GM12875 (cell line): ENCODE results near the gene ACSS2.

ENCODE experiments used
- H3K4me3 ChIP-seq: one replicate; pipeline ENCODE4 v1.5.1; 2011; ENCODE audit warnings: low read depth, low read length, control low read depth
- CTCF ChIP-seq: IDR thresholded peaks from 2 replicates; pipeline ENCODE4 v1.5.1; 2011; ENCODE audit warnings: low read depth, mild to moderate bottlenecking, control low read depth, inconsistent platforms, low read length, moderate library complexity, borderline replicate concordance; ENCODE audit not compliant: insufficient read depth

ACSS2 gene

GRCh38 chr20:34916774-34917354, 40.5 kb downstream of the ACSS2 start:
- H3K4me3 ChIP-seq: no peak overlapping the region
- no peak for TF ChIP-seq CTCF

DNA sequence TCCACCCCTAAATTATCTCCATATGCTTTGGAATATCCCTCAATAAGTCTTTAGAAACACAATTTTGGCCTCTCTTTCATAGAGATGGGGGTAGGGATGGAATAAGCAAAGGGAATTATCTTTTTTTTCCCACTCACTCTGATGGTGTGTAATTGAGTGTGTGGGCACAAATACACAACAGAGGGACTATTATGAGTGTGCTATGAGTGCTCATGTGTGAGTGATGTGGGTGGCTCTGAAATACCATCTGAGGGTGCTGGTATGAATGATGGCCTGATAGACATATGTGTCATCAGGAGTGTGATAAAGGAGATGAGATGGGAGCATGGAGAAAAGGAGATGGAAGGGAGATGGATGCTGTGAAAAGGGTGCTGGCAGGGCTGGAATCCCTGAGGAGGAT, 43.6 kb downstream of the ACSS2 start:
- no peak for TF ChIP-seq CTCF
- no peak overlapping the region for H3K4me3 ChIP-seq

DNA sequence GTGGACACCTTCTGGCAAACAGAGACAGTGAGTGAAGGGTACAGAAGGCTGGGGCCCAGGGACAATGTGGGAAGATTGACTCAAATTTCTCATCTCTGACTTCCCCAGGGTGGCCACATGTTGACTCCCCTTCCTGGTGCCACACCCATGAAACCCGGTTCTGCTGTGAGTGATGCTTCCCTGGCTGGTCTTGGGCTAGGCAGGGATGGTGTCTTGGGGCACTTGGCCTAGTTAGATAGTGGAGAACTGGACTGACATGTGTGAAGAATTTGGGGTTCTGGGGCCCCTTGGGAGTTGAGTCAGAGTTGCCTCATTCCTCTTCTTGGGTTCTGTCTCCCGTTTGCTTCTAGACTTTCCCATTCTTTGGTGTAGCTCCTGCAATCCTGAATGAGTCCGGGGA, 45.0 kb downstream of the ACSS2 start:
- no peak overlapping the region for H3K4me3 ChIP-seq
- TF ChIP-seq CTCF: no peak

DNA sequence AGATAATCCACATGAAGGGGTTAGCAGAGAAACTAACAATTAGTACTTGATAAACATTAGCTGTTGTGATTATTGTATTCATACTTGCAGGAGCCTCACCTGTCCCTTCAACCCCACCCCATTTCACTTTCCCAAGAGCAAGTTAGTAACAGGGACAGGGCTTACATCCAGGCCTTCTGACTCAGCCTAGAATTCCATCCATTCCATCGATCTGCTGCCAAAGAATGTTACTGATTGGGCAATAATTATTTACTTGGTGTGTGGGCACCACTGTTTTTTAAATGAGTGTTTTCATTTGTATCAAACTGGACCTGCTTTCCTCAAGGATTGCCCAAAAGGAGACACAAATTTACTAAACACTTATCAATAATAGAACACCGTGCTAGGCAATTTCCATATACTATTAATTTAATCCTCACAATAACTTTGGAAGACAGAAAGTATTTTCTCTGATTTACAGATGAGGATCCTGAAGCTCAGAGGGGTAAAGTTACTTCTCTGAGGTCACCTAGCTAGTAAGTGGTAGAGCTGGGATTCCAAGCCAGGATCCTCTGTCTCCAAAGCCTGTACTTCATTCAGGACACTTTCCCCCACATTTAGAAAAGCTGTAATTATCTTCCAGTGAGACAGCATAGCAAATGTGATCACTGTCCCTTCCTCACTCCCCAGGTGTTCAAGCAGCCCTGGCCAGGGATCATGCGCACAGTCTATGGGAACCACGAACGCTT, 46.4 kb downstream of the ACSS2 start:
- no peak overlapping the region for H3K4me3 ChIP-seq
- TF ChIP-seq CTCF: no peak

DNA sequence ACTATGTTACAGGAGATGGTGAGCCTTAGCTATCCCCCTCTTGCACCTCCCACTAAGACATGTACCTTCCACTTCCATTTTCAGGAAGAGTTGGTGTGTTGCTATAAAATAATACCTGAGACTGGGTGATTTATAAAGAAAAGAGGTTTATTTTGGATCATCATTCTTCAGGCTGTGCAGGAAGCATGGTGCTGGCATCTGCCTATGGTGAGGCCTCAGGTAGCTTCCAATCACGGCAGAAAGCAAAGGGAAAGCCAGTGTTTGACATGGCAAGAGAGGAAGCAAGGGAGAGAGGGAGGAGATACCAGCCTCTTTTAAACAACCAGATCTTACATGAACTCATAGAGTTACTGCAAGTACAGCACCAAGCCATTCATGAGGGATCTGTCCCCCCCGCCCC, 47.0 kb downstream of the ACSS2 start:
- TF ChIP-seq CTCF: no peak
- no peak overlapping the region for H3K4me3 ChIP-seq

- H3K4me3 ChIP-seq: no peak overlapping the region
- TF ChIP-seq CTCF: no peak
These were observed 48.9 kb downstream of the ACSS2 start for GRCh38 chr20:34925341-34925740.

GRCh38 chr20:34925981-34926380, 49.6 kb downstream of the ACSS2 start:
- no peak overlapping the region for H3K4me3 ChIP-seq
- no peak for TF ChIP-seq CTCF
